ENCODE measurements around the gene MUC5B. TPM values are rescaled to one million over a fixed set of nuclear protein-coding genes. Genes with fewer than 3 reads are reported as not detected.
"Not testable (repeated sequence)": the region's sequence is repeated elsewhere in the genome, so short reads cannot be mapped to it uniquely, and the experiment has no call there.

The MUC5B gene
- total and polyA plus RNA-seq, 5 donors, result under 0.01 TPM; not detected in 4

DNA sequence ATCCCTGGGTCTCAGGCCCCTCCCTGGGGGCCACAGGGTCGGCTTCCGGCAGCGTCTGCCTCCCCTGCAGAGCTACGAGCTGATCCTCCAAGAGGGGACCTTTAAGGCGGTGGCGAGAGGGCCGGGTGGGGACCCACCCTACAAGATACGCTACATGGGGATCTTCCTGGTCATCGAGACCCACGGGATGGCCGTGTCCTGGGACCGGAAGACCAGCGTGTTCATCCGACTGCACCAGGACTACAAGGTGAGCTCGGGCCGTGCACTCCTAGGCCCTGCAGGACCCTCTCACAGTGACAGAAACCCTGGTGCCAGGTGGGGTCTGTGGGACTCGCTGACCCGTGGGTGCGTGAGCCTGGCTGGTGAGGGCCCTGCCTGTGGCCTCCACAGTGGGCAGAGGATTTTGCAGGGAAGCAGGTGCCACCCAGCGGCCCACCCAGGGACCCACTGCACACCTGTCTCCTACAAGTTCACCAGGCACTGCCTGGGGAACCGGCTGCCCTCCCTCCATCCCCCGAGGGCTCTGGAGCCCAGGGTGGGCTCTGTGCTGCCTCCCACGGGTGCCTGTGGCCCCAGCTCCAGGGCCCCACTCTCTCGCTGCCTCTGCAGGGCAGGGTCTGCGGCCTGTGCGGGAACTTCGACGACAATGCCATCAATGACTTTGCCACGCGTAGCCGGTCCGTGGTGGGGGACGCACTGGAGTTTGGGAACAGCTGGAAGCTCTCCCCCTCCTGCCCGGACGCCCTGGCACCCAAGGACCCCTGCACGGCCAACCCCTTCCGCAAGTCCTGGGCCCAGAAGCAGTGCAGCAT, 13.7 kb downstream of the MUC5B start:
- no peaks in the 10 kb centered on the region for H3K27me3 ChIP-seq (ENCODE audit: control insufficient read depth, insufficient read depth)
- 85% methylated on average over 37 of the region's 37 CpGs for WGBS
- H3K4me1 ChIP-seq (ENCODE audit: control insufficient read depth, insufficient read depth, low read length), result no peaks in the 10 kb centered on the region
- intact Hi-C loops (cut with DNase I), result no loop called here
- DNase-seq (peak; percentile 10 to 48 (median 42)), ATAC-seq (no peak)
- no peak overlapping the region for H3K4me3 ChIP-seq (ENCODE audit: low read length)
- no peaks in the 10 kb centered on the region for H3K9me3 ChIP-seq (ENCODE audit: control insufficient read depth, low read length)
- H3K27ac ChIP-seq (ENCODE audit: low read length), result no peak overlapping the region

DNA sequence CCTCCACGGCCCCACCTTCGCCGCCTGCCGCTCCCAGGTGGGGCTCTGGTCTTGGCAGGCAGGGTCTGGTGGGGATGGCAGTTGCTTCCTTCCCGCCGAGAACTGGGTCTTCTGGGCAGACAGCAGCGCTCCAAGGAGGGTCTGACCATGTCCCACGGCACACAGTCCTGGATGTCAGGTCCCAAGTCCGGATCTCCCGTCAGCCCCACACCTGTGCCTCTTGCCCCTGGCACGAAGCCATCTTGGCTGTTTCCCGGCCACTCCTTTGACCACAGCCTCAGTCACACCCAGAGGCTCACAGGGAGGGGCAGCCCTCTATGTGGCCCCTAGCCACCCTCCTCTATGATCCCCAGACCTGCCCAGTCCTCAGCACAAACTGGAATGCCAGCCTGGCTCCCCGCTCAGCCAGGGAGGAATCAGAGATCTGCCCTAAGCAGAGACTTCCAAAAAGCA, 14.3 kb downstream of the MUC5B start:
- DNase-seq (peak in 2 of 3 donors; percentile 4 to 40), ATAC-seq (no peak)
- no peak overlapping the region for H3K27ac ChIP-seq (ENCODE audit: low read length)
- no peaks in the 10 kb centered on the region for H3K9me3 ChIP-seq (ENCODE audit: control insufficient read depth, low read length)
- no peaks in the 10 kb centered on the region for H3K27me3 ChIP-seq (ENCODE audit: control insufficient read depth, insufficient read depth)
- no peak overlapping the region for H3K4me3 ChIP-seq (ENCODE audit: low read length)
- WGBS, result 80% methylated on average over 13 of the region's 13 CpGs
- intact Hi-C loops (cut with DNase I), result no loop called here
- no peaks in the 10 kb centered on the region for H3K4me1 ChIP-seq (ENCODE audit: control insufficient read depth, insufficient read depth, low read length)

DNA sequence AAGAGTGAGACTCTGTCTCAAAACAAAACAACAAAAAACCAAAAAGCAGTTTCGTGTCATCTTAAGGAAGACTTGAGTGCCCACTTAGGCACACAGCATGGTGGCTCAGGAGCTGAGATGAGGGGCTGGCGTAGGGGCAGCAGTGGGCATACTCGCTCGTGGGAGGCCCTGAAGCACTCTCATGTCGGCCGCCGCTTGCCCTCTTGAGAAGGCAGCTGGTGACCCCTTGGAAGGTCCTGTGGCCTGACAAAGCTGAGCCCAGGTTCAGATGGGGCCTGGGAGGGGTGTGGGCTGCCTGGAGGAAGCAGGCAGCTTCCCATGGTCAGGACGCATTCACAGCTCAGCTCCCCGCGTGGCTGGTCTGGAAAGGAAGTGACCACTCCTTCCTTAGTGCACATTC, 15.0 kb downstream of the MUC5B start:
- no peak for ATAC-seq
- H3K4me1 ChIP-seq (ENCODE audit: control insufficient read depth, insufficient read depth, low read length), result no peaks in the 10 kb centered on the region
- no peaks in the 10 kb centered on the region for H3K9me3 ChIP-seq (ENCODE audit: control insufficient read depth, low read length)
- no peak overlapping the region for H3K4me3 ChIP-seq (ENCODE audit: low read length)
- peak in 2 of 3 donors; percentile 24 to 29 for DNase-seq
- H3K27me3 ChIP-seq (ENCODE audit: control insufficient read depth, insufficient read depth), result no peaks in the 10 kb centered on the region
- 74% methylated on average over 10 of the region's 10 CpGs for WGBS
- intact Hi-C loops (cut with DNase I), result no loop called here
- no peak overlapping the region for H3K27ac ChIP-seq (ENCODE audit: low read length)

DNA sequence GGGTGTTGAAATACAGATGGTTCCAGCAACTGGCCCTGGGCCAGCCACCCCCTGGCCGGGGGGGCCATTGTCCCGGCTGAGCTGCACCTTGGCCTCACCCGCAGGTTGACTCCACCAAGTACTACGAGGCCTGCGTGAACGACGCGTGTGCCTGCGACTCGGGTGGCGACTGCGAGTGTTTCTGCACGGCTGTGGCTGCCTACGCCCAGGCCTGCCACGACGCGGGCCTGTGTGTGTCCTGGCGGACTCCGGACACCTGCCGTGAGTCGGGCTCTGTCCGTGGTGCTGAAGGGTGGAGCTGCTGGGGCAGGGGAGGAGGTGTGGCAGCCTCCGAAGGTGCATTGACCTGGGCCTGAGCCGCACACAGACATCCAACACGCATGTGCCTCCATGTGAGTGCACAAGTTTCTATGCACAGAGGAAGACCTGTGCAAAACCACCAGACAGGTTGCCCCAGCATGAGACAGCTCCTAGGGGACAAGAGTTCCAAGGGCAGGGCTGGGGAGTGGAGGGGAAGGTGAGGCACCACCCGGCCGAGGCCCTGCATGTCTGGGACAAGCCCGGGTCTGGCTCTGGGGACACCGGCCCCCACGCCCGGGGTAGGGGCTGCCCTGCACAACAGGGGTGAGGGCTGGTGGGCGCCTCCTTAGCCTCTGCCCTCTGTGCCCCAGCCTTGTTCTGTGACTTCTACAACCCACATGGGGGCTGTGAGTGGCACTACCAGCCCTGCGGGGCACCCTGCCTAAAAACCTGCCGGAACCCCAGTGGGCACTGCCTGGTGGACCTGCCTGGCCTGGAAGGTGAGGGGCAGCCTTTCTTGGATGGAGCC, 16.1 kb downstream of the MUC5B start:
- ATAC-seq (no peak), DNase-seq (peak in 1 of 3 donors; percentile 52)
- intact Hi-C loops (cut with DNase I), result no loop called here
- no peaks in the 10 kb centered on the region for H3K27me3 ChIP-seq (ENCODE audit: control insufficient read depth, insufficient read depth)
- H3K4me3 ChIP-seq (ENCODE audit: low read length), result no peak overlapping the region
- no peak overlapping the region for H3K27ac ChIP-seq (ENCODE audit: low read length)
- WGBS, result 64% methylated on average over 34 of the region's 34 CpGs
- no peaks in the 10 kb centered on the region for H3K9me3 ChIP-seq (ENCODE audit: control insufficient read depth, low read length)
- H3K4me1 ChIP-seq (ENCODE audit: control insufficient read depth, insufficient read depth, low read length), result no peaks in the 10 kb centered on the region

DNA sequence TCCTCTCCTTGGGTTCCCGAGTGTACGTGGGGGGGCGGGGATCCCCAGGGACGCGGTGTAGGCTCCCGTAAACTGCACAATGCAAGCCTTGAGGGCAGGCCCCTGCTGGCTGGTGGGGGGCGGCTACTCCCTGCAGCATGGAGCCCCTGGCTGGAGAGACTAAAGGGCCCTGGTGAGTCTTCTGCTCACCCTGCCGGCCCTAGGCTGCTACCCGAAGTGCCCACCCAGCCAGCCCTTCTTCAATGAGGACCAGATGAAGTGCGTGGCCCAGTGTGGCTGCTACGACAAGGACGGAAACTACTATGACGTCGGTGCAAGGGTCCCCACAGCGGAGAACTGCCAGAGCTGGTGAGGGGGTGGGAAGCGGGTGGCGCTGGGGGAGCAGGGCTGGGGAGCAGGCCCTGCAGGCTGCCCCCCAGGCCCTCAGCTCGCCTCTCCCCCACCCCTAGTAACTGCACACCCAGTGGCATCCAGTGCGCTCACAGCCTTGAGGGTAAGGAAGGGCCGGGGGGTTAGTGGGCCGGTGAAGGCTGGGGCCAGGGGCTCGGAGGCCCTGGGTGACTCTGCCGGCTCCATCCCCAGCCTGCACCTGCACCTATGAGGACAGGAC, 16.8 kb downstream of the MUC5B start:
- no peaks in the 10 kb centered on the region for H3K9me3 ChIP-seq (ENCODE audit: control insufficient read depth, low read length)
- H3K27me3 ChIP-seq (ENCODE audit: control insufficient read depth, insufficient read depth), result no peaks in the 10 kb centered on the region
- ATAC-seq (no peak), DNase-seq (no peak)
- H3K4me1 ChIP-seq (ENCODE audit: control insufficient read depth, insufficient read depth, low read length), result no peaks in the 10 kb centered on the region
- H3K4me3 ChIP-seq (ENCODE audit: low read length), result no peak overlapping the region
- 87% methylated on average over 23 of the region's 23 CpGs for WGBS
- intact Hi-C loops (cut with DNase I), result no loop called here
- H3K27ac ChIP-seq (ENCODE audit: low read length), result no peak overlapping the region

DNA sequence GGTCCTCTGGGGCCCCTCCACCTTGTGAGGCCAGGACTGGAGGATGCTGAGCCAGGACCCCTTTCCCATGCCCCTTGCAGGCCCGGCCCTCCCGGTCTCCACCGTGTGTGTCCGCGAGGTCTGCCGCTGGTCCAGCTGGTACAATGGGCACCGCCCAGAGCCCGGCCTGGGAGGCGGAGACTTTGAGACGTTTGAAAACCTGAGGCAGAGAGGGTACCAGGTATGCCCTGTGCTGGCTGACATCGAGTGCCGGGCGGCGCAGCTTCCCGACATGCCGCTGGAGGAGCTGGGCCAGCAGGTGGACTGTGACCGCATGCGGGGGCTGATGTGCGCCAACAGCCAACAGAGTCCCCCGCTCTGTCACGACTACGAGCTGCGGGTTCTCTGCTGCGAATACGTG, 17.9 kb downstream of the MUC5B start:
- no peaks in the 10 kb centered on the region for H3K4me1 ChIP-seq (ENCODE audit: control insufficient read depth, insufficient read depth, low read length)
- intact Hi-C loops (cut with DNase I), result no loop called here
- no peaks in the 10 kb centered on the region for H3K9me3 ChIP-seq (ENCODE audit: control insufficient read depth, low read length)
- H3K4me3 ChIP-seq (ENCODE audit: low read length), result no peak overlapping the region
- DNase-seq, result no peak
- no peaks in the 10 kb centered on the region for H3K27me3 ChIP-seq (ENCODE audit: control insufficient read depth, insufficient read depth)
- no peak overlapping the region for H3K27ac ChIP-seq (ENCODE audit: low read length)
- ATAC-seq, result no peak
- WGBS, result 94% methylated on average over 25 of the region's 25 CpGs

DNA sequence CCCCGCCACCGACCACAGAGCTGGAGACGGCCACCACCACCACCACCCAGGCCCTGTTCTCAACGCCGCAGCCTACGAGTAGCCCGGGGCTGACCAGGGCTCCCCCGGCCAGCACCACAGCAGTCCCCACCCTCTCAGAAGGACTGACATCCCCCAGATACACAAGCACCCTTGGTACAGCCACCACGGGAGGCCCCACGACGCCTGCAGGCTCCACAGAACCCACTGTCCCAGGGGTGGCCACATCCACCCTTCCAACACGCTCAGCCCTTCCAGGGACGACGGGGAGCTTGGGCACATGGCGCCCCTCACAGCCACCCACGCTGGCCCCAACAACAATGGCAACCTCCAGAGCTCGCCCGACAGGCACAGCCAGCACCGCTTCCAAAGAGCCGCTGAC, 18.8 kb downstream of the MUC5B start:
- intact Hi-C loops (cut with DNase I), result no loop called here
- no peak overlapping the region for H3K4me3 ChIP-seq (ENCODE audit: low read length)
- H3K4me1 ChIP-seq (ENCODE audit: control insufficient read depth, insufficient read depth, low read length), result no peaks in the 10 kb centered on the region
- no peaks in the 10 kb centered on the region for H3K9me3 ChIP-seq (ENCODE audit: control insufficient read depth, low read length)
- ATAC-seq, result no peak
- H3K27me3 ChIP-seq (ENCODE audit: control insufficient read depth, insufficient read depth), result no peaks in the 10 kb centered on the region
- DNase-seq, result no peak
- H3K27ac ChIP-seq (ENCODE audit: low read length), result no peak overlapping the region
- WGBS, result 96% methylated on average over 20 of the region's 20 CpGs

DNA sequence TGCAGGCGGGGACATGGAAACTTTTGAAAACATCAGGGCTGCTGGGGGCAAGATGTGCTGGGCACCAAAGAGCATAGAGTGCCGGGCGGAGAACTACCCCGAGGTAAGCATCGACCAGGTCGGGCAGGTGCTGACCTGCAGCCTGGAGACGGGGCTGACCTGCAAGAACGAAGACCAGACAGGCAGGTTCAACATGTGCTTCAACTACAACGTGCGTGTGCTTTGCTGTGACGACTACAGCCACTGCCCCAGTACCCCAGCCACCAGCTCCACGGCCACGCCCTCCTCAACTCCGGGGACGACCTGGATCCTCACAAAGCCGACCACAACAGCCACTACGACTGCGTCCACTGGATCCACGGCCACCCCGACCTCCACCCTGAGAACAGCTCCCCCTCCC, 19.4 kb downstream of the MUC5B start:
- Histone ChIP-seq H3K27ac (ENCODE audit: low read length) (no peak overlapping the region), H3K4me3 (ENCODE audit: low read length) (no peak overlapping the region), H3K27me3 (ENCODE audit: control insufficient read depth, insufficient read depth) (no peaks in the 10 kb centered on the region), H3K9me3 (ENCODE audit: control insufficient read depth, low read length) (no peaks in the 10 kb centered on the region), H3K4me1 (ENCODE audit: control insufficient read depth, insufficient read depth, low read length) (no peaks in the 10 kb centered on the region)
- intact Hi-C loops (cut with DNase I), result no loop called here
- 95% methylated on average over 20 of the region's 20 CpGs for WGBS
- DNase-seq (no peak), ATAC-seq (no peak)

DNA sequence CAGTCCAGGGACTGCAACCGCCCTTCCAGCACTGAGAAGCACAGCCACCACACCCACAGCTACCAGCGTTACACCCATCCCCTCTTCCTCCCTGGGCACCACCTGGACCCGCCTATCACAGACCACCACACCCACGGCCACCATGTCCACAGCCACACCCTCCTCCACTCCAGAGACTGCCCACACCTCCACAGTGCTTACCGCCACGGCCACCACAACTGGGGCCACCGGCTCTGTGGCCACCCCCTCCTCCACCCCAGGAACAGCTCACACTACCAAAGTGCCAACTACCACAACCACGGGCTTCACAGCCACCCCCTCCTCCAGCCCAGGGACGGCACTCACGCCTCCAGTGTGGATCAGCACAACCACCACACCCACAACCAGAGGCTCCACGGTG, 19.9 kb downstream of the MUC5B start:
- H3K4me1 ChIP-seq (ENCODE audit: control insufficient read depth, insufficient read depth, low read length); ATAC-seq; DNase-seq; H3K27me3 ChIP-seq (ENCODE audit: control insufficient read depth, insufficient read depth); intact Hi-C loops (cut with DNase I); H3K27ac ChIP-seq (ENCODE audit: low read length); H3K9me3 ChIP-seq (ENCODE audit: control insufficient read depth, low read length); H3K4me3 ChIP-seq (ENCODE audit: low read length): not testable (repeated sequence)
- 95% methylated on average over 8 of the region's 11 CpGs for WGBS

DNA sequence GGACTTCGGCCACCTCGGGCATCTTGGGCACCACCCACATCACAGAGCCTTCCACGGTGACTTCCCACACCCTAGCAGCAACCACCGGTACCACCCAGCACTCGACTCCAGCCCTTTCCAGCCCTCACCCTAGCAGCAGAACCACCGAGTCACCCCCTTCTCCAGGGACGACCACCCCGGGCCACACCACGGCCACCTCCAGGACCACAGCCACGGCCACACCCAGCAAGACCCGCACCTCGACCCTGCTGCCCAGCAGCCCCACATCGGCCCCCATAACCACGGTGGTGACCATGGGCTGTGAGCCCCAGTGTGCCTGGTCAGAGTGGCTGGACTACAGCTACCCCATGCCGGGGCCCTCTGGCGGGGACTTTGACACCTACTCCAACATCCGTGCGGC, 20.7 kb downstream of the MUC5B start:
- intact Hi-C loops (cut with DNase I); H3K27ac ChIP-seq (ENCODE audit: low read length); H3K9me3 ChIP-seq (ENCODE audit: control insufficient read depth, low read length); H3K4me1 ChIP-seq (ENCODE audit: control insufficient read depth, insufficient read depth, low read length); H3K27me3 ChIP-seq (ENCODE audit: control insufficient read depth, insufficient read depth); H3K4me3 ChIP-seq (ENCODE audit: low read length); DNase-seq; ATAC-seq: not testable (repeated sequence)
- WGBS, result 93% methylated on average over 13 of the region's 18 CpGs

DNA sequence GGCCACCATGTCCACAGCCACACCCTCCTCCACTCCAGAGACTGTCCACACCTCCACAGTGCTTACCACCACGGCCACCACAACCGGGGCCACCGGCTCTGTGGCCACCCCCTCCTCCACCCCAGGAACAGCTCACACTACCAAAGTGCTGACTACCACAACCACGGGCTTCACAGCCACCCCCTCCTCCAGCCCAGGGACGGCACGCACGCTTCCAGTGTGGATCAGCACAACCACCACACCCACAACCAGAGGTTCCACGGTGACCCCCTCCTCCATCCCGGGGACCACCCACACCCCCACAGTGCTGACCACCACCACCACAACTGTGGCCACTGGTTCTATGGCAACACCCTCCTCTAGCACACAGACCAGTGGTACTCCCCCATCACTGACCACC, 21.7 kb downstream of the MUC5B start:
- H3K9me3 ChIP-seq (ENCODE audit: control insufficient read depth, low read length); H3K27ac ChIP-seq (ENCODE audit: low read length); H3K4me1 ChIP-seq (ENCODE audit: control insufficient read depth, insufficient read depth, low read length); H3K4me3 ChIP-seq (ENCODE audit: low read length); intact Hi-C loops (cut with DNase I); ATAC-seq; H3K27me3 ChIP-seq (ENCODE audit: control insufficient read depth, insufficient read depth): not testable (repeated sequence)
- 98% methylated on average over 9 of the region's 9 CpGs for WGBS
- peak in 1 of 3 donors; percentile 10 for DNase-seq

All from right cardiac atrium (tissue), 5 donors.